B cell (primary cell): ENCODE measurements around the gene KIAA1614. TPM values are rescaled to one million over a fixed set of nuclear protein-coding genes. Genes with fewer than 3 reads are reported as not detected.

Experiments used
- ATAC-seq: fragments of 200-7000 bp; cut with Tn5 transposase; one replicate; pipeline ENCODE4 v1.10.0; 2021; ENCODE audit warnings: low read depth, mild to moderate bottlenecking, moderate number of reproducible peaks, moderate library complexity
- CTCF ChIA-PET: fragments of 350-600 bp; sonication (Branson Sonifier 250); formaldehyde crosslinking; loops from one replicate; lab custom pipeline; 2021; ENCODE audit warnings: antibody characterized with exemption, inconsistent platforms; lab: Charles Lee
- POLR2A ChIA-PET: fragments of 350-600 bp; sonication (Branson Sonifier 250); formaldehyde crosslinking; loops from one replicate; lab custom pipeline; 2021; ENCODE audit warnings: antibody characterized with exemption; lab: Charles Lee
- DNase-seq: peaks from one replicate; pipeline ENCODE4 v3.0.0; 2013
- H2AFZ ChIP-seq: 2 replicates; pipeline ENCODE4 v1.6.1; 2012; ENCODE audit warnings: mild to moderate bottlenecking, low read depth, low read length; ENCODE audit not compliant: insufficient read depth, poor library complexity, severe bottlenecking
- H3K27ac ChIP-seq, 2 donors: 1 replicate in 1 of 2; 2 replicates in 1 of 2; pipeline ENCODE4 v1.5.1; 2012 to 2013; ENCODE audit warnings: low read length in 2 of 2, mild to moderate bottlenecking in 2 of 2, moderate library complexity in 1 of 2
- H3K27me3 ChIP-seq, 4 experiments: fragments of 200-600 bp in 1 of 4; sonication (generic) in 1 of 4; replicated peaks in 1 of 4; 1 replicate in 2 of 4; 2 replicates in 2 of 4; pipeline versions ENCODE4 v1.6.1 to v1.7.0; 2013 to 2016; ENCODE audit warnings: low read length in 3 of 4, mild to moderate bottlenecking in 2 of 4, mixed read lengths in 1 of 4, moderate library complexity in 1 of 4; ENCODE audit not compliant: insufficient read depth in 4 of 4, control insufficient read depth in 3 of 4; ENCODE audit errors: control extremely low read depth in 1 of 4
- H3K36me3 ChIP-seq, 2 experiments: replicated peaks in 1 of 2; 1 replicate in 1 of 2; 2 replicates in 1 of 2; pipeline versions ENCODE4 v1.6.1 to v1.7.1; 2013; ENCODE audit warnings: low read length in 1 of 2; ENCODE audit not compliant: insufficient read depth in 2 of 2, control insufficient read depth in 1 of 2; ENCODE audit errors: control extremely low read depth in 1 of 2, extremely low read depth in 1 of 2
- H3K4me1 ChIP-seq, 2 donors: fragments of 200-600 bp in 1 of 2; sonication (generic) in 1 of 2; 1 replicate in 1 of 2; 2 replicates in 1 of 2; pipeline versions ENCODE4 v1.5.1 to v1.6.1; 2013 to 2017; ENCODE audit warnings: low read length in 2 of 2; ENCODE audit not compliant: control insufficient read depth in 2 of 2, insufficient read depth in 2 of 2
- H3K4me2 ChIP-seq: replicated peaks from 2 replicates; pipeline ENCODE3; 2012; ENCODE audit warnings: mild to moderate bottlenecking, low read depth, low read length; ENCODE audit not compliant: poor library complexity, severe bottlenecking
- H3K4me3 ChIP-seq, 5 experiments: fragments of 200-600 bp in 1 of 5; sonication (generic) in 1 of 5; 1 replicate in 3 of 5; 2 replicates in 2 of 5; pipeline versions ENCODE4 v1.5.1 to v1.7.0; 2011 to 2016; ENCODE audit warnings: low read length in 4 of 5, mild to moderate bottlenecking in 4 of 5, low read depth in 2 of 5, control low read depth in 1 of 5, moderate library complexity in 1 of 5; ENCODE audit not compliant: insufficient read depth in 1 of 5; ENCODE audit errors: control extremely low read depth in 1 of 5, extremely low read depth in 1 of 5
- H3K79me2 ChIP-seq: fragments of 200-600 bp; sonication (generic); one replicate; pipeline ENCODE4 v1.6.0; 2016; ENCODE audit warnings: low read length; ENCODE audit not compliant: control insufficient read depth, insufficient read depth
- H3K9ac ChIP-seq: fragments of 200-600 bp; sonication (generic); 2 replicates; pipeline ENCODE4 v1.6.1; 2017; ENCODE audit warnings: mild to moderate bottlenecking, low read length, moderate library complexity
- H3K9me3 ChIP-seq, 3 donors: one replicate each; pipeline versions ENCODE4 v1.6.1 to v1.7.1; 2013; ENCODE audit warnings: low read length in 2 of 3; ENCODE audit not compliant: control insufficient read depth in 2 of 3, insufficient read depth in 1 of 3; ENCODE audit errors: control extremely low read depth in 1 of 3
- H4K20me1 ChIP-seq: 2 replicates; pipeline ENCODE4 v1.6.0; 2012; ENCODE audit warnings: mild to moderate bottlenecking, low read length; ENCODE audit not compliant: insufficient read depth, control insufficient read depth, poor library complexity, severe bottlenecking
- H3K27ac Mint-ChIP-seq: one replicate; pipeline ENCODE4 v1.8.0; 2021; ENCODE audit warnings: mixed read lengths
- H3K27me3 Mint-ChIP-seq: one replicate; pipeline ENCODE4 v1.8.0; 2021; ENCODE audit warnings: mixed read lengths
- H3K4me1 Mint-ChIP-seq: one replicate; pipeline ENCODE4 v1.8.0; 2021; ENCODE audit warnings: mixed read lengths
- H3K4me3 Mint-ChIP-seq: one replicate; pipeline ENCODE4 v1.8.0; 2021; ENCODE audit warnings: mixed read lengths
- H3K9me3 Mint-ChIP-seq: one replicate; pipeline ENCODE4 v1.8.0; 2022; ENCODE audit warnings: mixed read lengths; ENCODE audit not compliant: insufficient read depth
- CTCF ChIP-seq: fragments of 200-600 bp; IDR thresholded peaks from one replicate; pipeline ENCODE4 v1.8.0; 2022; ENCODE audit warnings: antibody characterized with exemption, mild to moderate bottlenecking
- EZH2 ChIP-seq: IDR thresholded peaks from 2 replicates; pipeline ENCODE4 v1.6.1; 2012; ENCODE audit warnings: borderline replicate concordance, low read depth, mild to moderate bottlenecking, moderate library complexity, low read length; ENCODE audit not compliant: insufficient read depth, poor library complexity, severe bottlenecking
- WGBS: methylation state at CpG from one replicate; pipeline ENCODE4 v1.1.5; 2013; ENCODE audit warnings: missing lambda C conversion rate; ENCODE audit not compliant: insufficient coverage; 5-methylcytosine and 5-hydroxymethylcytosine counted together
- intact Hi-C: fragments of 100-400 bp; cut with micrococcal nuclease; formaldehyde crosslinking; loops from one replicate; pipeline ENCODE4 v1.10.0; 2022
- polyA plus RNA-seq: library from polyadenylated mRNA; depleted of rRNA; stranded (reverse); fragments of >200 nt; gene quantifications from 2 replicates; pipeline ENCODE4 v1.2.3, GENCODE V29; 2012
- total RNA-seq, 2 donors: library from RNA; stranded (reverse); fragments of 120-200 nt in 1 of 2; gene quantifications; 1 replicate in 1 of 2; 2 replicates in 1 of 2; pipeline versions ENCODE4 v1.2.3 to v1.2.4, GENCODE V29; 2013 to 2022

KIAA1614 gene
- total and polyA plus RNA-seq, 2 donors (not counting 1 experiment from before 2014, with no cell fraction given): 0.03 to 0.22 TPM

- intact Hi-C loops: no loop called here
- no peak for ATAC-seq
- H3K27me3 ChIP-seq: peaks cover 0 to 9% (median 4%) of the 10 kb centered on the region in 4 experiments
- no peak overlapping the region for H3K4me3 Mint-ChIP-seq
- no peaks in the 10 kb centered on the region for H3K79me2 ChIP-seq
- H3K4me3 ChIP-seq: no peak overlapping the region
- ChIA-PET POLR2A (no interaction called here), CTCF (no interaction called here)
- H3K27ac ChIP-seq: no peak overlapping the region
- H3K4me1 Mint-ChIP-seq: peaks cover 7% of the 10 kb centered on the region
- H4K20me1 ChIP-seq: no peaks in the 10 kb centered on the region
- H3K4me2 ChIP-seq: no peak overlapping the region
- 91% methylated on average over 11 of the region's 12 CpGs for WGBS
- no peak for DNase-seq
- no peak overlapping the region for H3K9ac ChIP-seq
- H3K4me1 ChIP-seq: no peaks in the 10 kb centered on the region
- H3K9me3 Mint-ChIP-seq: no peaks in the 10 kb centered on the region
- TF ChIP-seq EZH2: no peak
- TF ChIP-seq CTCF: no peak
- peaks cover 22% of the 10 kb centered on the region for H3K27me3 Mint-ChIP-seq
- no peaks in the 10 kb centered on the region for H3K36me3 ChIP-seq
- no peak overlapping the region for H3K27ac Mint-ChIP-seq
- peaks cover 0 to 12% (median 0%) of the 10 kb centered on the region in 3 donors for H3K9me3 ChIP-seq
- H2AFZ ChIP-seq: no peak overlapping the region
Observed at GRCh38 chr1:180917306-180918065, 4.8 kb downstream of the KIAA1614 start.

GRCh38 chr1:180918519-180918918 lies 5.8 kb downstream of the KIAA1614 start:
- Histone ChIP-seq H3K4me3 (no peak overlapping the region), H3K36me3 (no peaks in the 10 kb centered on the region), H3K27ac (no peak overlapping the region), H2AFZ (no peak overlapping the region), H3K9ac (no peak overlapping the region), H3K4me2 (no peak overlapping the region), H3K9me3 (peaks cover 0 to 12% (median 0%) of the 10 kb centered on the region in 3 donors), H4K20me1 (no peaks in the 10 kb centered on the region), H3K79me2 (no peaks in the 10 kb centered on the region), H3K27me3 (peaks cover 0 to 7% (median 3%) of the 10 kb centered on the region in 4 experiments), H3K4me1 (no peaks in the 10 kb centered on the region)
- Mint-ChIP-seq H3K9me3 (no peaks in the 10 kb centered on the region), H3K27ac (no peak overlapping the region), H3K27me3 (peaks cover 21% of the 10 kb centered on the region), H3K4me1 (peaks cover 4% of the 10 kb centered on the region), H3K4me3 (no peak overlapping the region)
- no peak for ATAC-seq
- POLR2A ChIA-PET: no interaction called here
- TF ChIP-seq EZH2 (no peak), CTCF (no peak)
- DNase-seq: no peak
- intact Hi-C loops: no loop called here
- CTCF ChIA-PET: no interaction called here
- WGBS: 33% methylated on average over 6 of the region's 10 CpGs
